Endothelial cell of umbilical vein (primary cell): ENCODE data around the gene UST. TPM values are rescaled to one million over a fixed set of nuclear protein-coding genes. Genes with fewer than 3 reads are reported as not detected.

Experiments
- BruUV-seq: library from RNA; stranded (reverse); fragments of 400-500 nt; replicated peaks from 2 replicates; lab custom pipeline; 2021; lab: Mats Ljungman, UMichigan
- CTCF ChIA-PET: fragments of 300-600, 350-600 bp; sonication (Branson Sonifier 250); formaldehyde crosslinking; loops from one replicate; lab custom pipeline; 2021; ENCODE audit warnings: antibody characterized with exemption, inconsistent platforms; lab: Charles Lee
- POLR2A ChIA-PET: fragments of 300-600, 350-600 bp; sonication (Branson Sonifier 250); formaldehyde crosslinking; loops from one replicate; lab custom pipeline; 2021; ENCODE audit warnings: antibody characterized with exemption, inconsistent platforms; lab: Charles Lee
- DNase-seq: peaks from one replicate; pipeline ENCODE4 v3.0.0-alpha.2; 2011; ENCODE audit warnings: low read depth, low spot score
- FAIRE-seq: peaks from 2 replicates; lab custom pipeline; 2011; peaks lifted over from hg19 to GRCh38; lab: Jason Lieb, UNC
- H2AFZ ChIP-seq: 2 replicates; pipeline ENCODE4 v1.6.0; 2012; ENCODE audit warnings: low read depth, low read length, control low read depth, inconsistent platforms
- H3K27ac ChIP-seq: 2 replicates; pipeline ENCODE4 v1.5.1; 2011; ENCODE audit warnings: low read depth, mild to moderate bottlenecking, control low read depth, low read length, moderate library complexity; ENCODE audit not compliant: insufficient read depth
- H3K27me3 ChIP-seq, 2 experiments: 2 replicates each; pipeline versions ENCODE4 v1.6.0 to v1.6.1; 2011; ENCODE audit warnings: low read length in 2 of 2, mixed read lengths in 1 of 2; ENCODE audit not compliant: control insufficient read depth in 2 of 2, insufficient read depth in 2 of 2
- H3K36me3 ChIP-seq, 2 experiments: 2 replicates in 1 of 2; 3 replicates in 1 of 2; pipeline ENCODE4 v1.5.1; 2011; ENCODE audit warnings: low read length in 2 of 2, mild to moderate bottlenecking in 1 of 2, moderate library complexity in 1 of 2; ENCODE audit not compliant: control insufficient read depth in 2 of 2, insufficient read depth in 2 of 2; ENCODE audit errors: extremely low read depth in 1 of 2
- H3K4me1 ChIP-seq: 3 replicates; pipeline ENCODE4 v1.5.1; 2011; ENCODE audit warnings: mild to moderate bottlenecking, low read length; ENCODE audit not compliant: control insufficient read depth, insufficient read depth; ENCODE audit errors: extremely low read depth
- H3K4me2 ChIP-seq: 2 replicates; pipeline ENCODE4 v1.6.1; 2011; ENCODE audit warnings: low read length, control low read depth, mixed read lengths; ENCODE audit not compliant: insufficient read depth
- H3K4me3 ChIP-seq, 3 experiments: fragments of 200-600 bp in 1 of 3; sonication (generic), shearing (Covaris generic) in 1 of 3; replicated peaks in 1 of 3; 2 replicates each; pipeline ENCODE4 v1.5.1; 2011 to 2016; ENCODE audit warnings: control low read depth in 3 of 3, low read length in 3 of 3, mild to moderate bottlenecking in 2 of 3, inconsistent platforms in 1 of 3, low read depth in 1 of 3, moderate library complexity in 1 of 3; ENCODE audit not compliant: insufficient read depth in 1 of 3
- H3K79me2 ChIP-seq: 2 replicates; pipeline ENCODE4 v1.6.0; 2012; ENCODE audit warnings: low read length, inconsistent platforms; ENCODE audit not compliant: control insufficient read depth, insufficient read depth
- H3K9ac ChIP-seq: replicated peaks from 2 replicates; pipeline ENCODE3; 2011; ENCODE audit warnings: low read length, control low read depth; ENCODE audit not compliant: insufficient read depth; ENCODE audit errors: extremely low read depth
- H3K9me1 ChIP-seq: replicated peaks from 3 replicates; pipeline ENCODE4 v1.6.0; 2011; ENCODE audit warnings: mild to moderate bottlenecking, low read length; ENCODE audit not compliant: control insufficient read depth, insufficient read depth; ENCODE audit errors: extremely low read depth
- H3K9me3 ChIP-seq: replicated peaks from 2 replicates; pipeline ENCODE4 v1.5.1; 2012; ENCODE audit warnings: low read length, inconsistent platforms; ENCODE audit not compliant: control insufficient read depth, insufficient read depth
- H4K20me1 ChIP-seq: replicated peaks from 2 replicates; pipeline ENCODE3; 2011; ENCODE audit warnings: mild to moderate bottlenecking, low read length; ENCODE audit not compliant: control insufficient read depth, insufficient read depth; ENCODE audit errors: extremely low read depth
- CTCF ChIP-seq, 2 donors: IDR thresholded peaks; 1 replicate in 1 of 2; 2 replicates in 1 of 2; pipeline ENCODE4 v1.5.1; 2011; ENCODE audit warnings: low read length in 2 of 2, mild to moderate bottlenecking in 2 of 2, moderate library complexity in 2 of 2, control low read depth in 1 of 2, inconsistent platforms in 1 of 2, low read depth in 1 of 2; ENCODE audit not compliant: insufficient read depth in 1 of 2; ENCODE audit errors: extremely low read depth in 1 of 2
- EZH2 ChIP-seq: IDR thresholded peaks from 2 replicates; pipeline ENCODE4 v1.6.1; 2012; ENCODE audit warnings: borderline replicate concordance, low read depth, mild to moderate bottlenecking, moderate library complexity, low read length, inconsistent platforms; ENCODE audit not compliant: severe bottlenecking
- FOS ChIP-seq: IDR thresholded peaks from 2 replicates; pipeline ENCODE4 v1.6.1; 2011; ENCODE audit warnings: mild to moderate bottlenecking, low read length, moderate library complexity, borderline replicate concordance; ENCODE audit not compliant: insufficient read depth
- GATA2 ChIP-seq: IDR thresholded peaks from 2 replicates; pipeline ENCODE4 v1.7.0; 2011; ENCODE audit warnings: low read depth, mild to moderate bottlenecking, moderate library complexity, mixed read lengths, low read length; ENCODE audit not compliant: insufficient read length, insufficient read depth
- JUN ChIP-seq: IDR thresholded peaks from 2 replicates; pipeline ENCODE4 v1.6.1; 2011; ENCODE audit warnings: borderline replicate concordance, low read depth; ENCODE audit not compliant: insufficient read length, insufficient read depth
- MYC ChIP-seq: IDR thresholded peaks from one replicate; pipeline ENCODE4 v1.6.1; 2011; ENCODE audit warnings: mild to moderate bottlenecking, low read depth, low read length
- POLR2A ChIP-seq: IDR thresholded peaks from 2 replicates; pipeline ENCODE4 v1.6.1; 2012; ENCODE audit warnings: low read depth, mild to moderate bottlenecking, control low read depth, low read length
- POLR2AphosphoS5 ChIP-seq: IDR thresholded peaks from 2 replicates; pipeline ENCODE4 v1.6.1; 2012; ENCODE audit warnings: low read depth, mild to moderate bottlenecking, control low read depth, low read length, moderate library complexity; ENCODE audit not compliant: insufficient read depth
- dilution Hi-C: fragments of 300-500 bp; cut with MboI; formaldehyde crosslinking; loops from one replicate; pipeline ENCODE4 v1.15.0; 2019; ENCODE audit warnings: low sequenced_read_pairs; ENCODE audit not compliant: extremely low pct_ligation_motif_present
- intact Hi-C: fragments of 100-400 bp; cut with micrococcal nuclease; formaldehyde crosslinking; loops from one replicate; pipeline ENCODE4 v1.10.0; 2022
- polyA plus RNA-seq, 4 experiments: library from polyadenylated mRNA; depleted of rRNA in 3 of 4; stranded (reverse) in 3 of 4; unstranded in 1 of 4; fragments of >200 nt; gene quantifications; 2 replicates each; pipeline versions ENCODE4 v1.2.1 to v1.2.3, GENCODE V29; 2011 to 2012; ENCODE audit warnings: missing spikeins in 1 of 4
- total RNA-seq: library from RNA; stranded (reverse); gene quantifications from 2 replicates; pipeline ENCODE4 v1.2.3, GENCODE V29; 2021
- TF ChIP-seq, protein P1 (sequence below): IDR thresholded peaks from 2 replicates; pipeline ENCODE4 v1.6.1; 2011; ENCODE audit not compliant: insufficient read depth, insufficient read length

Gene UST
- total and polyA plus RNA-seq, 2 donors (not counting 3 experiments of a cell fraction or from before 2014, with no cell fraction given): 0.26 to 0.84 TPM

DNA sequence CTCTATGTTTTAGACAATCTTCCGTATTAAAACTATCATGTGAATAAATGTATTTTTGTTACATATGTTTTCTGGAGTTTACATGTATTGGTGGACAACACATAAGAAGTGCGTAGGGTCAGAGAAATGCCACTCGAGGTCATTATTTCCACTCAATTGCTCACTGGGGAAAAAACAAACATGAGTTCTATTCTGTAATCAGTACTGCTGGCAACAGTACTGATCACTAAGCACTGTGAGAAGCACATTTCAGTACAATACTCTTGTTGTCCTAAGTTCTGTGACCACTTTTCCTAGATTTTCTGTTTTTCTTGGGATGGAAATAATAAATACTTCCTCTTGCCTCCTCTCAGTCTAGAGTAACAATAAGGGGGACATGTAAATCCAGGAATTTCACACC, 44.5 kb downstream of the UST start:
- Histone ChIP-seq H3K9me1 (no peaks in the 10 kb centered on the region), H3K9ac (no peak overlapping the region), H3K79me2 (no peaks in the 10 kb centered on the region), H2AFZ (no peak overlapping the region), H3K4me1 (no peaks in the 10 kb centered on the region), H3K4me3 (no peak overlapping the region), H3K27me3 (no peaks in the 10 kb centered on the region), H3K9me3 (no peaks in the 10 kb centered on the region), H3K27ac (no peak overlapping the region), H3K36me3 (no peaks in the 10 kb centered on the region), H4K20me1 (no peaks in the 10 kb centered on the region), H3K4me2 (no peak overlapping the region)
- FAIRE-seq: no peak
- intact Hi-C loops (no loop called here), dilution Hi-C loops (no loop called here)
- no TSS peak for BruUV-seq
- TF ChIP-seq POLR2AphosphoS5 (no peak), POLR2A (no peak), GATA2 (no peak), CTCF (IDR thresholded peaks at IDR 0.05; ENCODE audit: extremely low read depth in 1 of 2, insufficient read depth in 1 of 2, low read depth in 1 of 2, low read length in 2 of 2) (no peak), EZH2 (no peak), FOS (no peak), MYC (no peak), JUN (no peak)
- TF ChIP-seq, protein P1, sequence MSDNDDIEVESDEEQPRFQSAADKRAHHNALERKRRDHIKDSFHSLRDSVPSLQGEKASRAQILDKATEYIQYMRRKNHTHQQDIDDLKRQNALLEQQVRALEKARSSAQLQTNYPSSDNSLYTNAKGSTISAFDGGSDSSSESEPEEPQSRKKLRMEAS: no peak
- no peak for DNase-seq
- POLR2A ChIA-PET: no interaction called here
- CTCF ChIA-PET: no interaction called here
